HFFc6 (cell line): Measurements from ENCODE around the gene STOML1. TPM values are rescaled to one million over a fixed set of nuclear protein-coding genes. Genes with fewer than 3 reads are reported as not detected.

Experiments
- DNase-seq: peaks from one replicate; pipeline ENCODE4 v3.0.0-alpha.2; 2018
- H3K27ac Mint-ChIP-seq: 2 replicates; pipeline ENCODE4 v1.8.0; 2020; ENCODE audit warnings: mild to moderate bottlenecking, mixed read lengths
- H3K27me3 Mint-ChIP-seq: 2 replicates; pipeline ENCODE4 v1.8.0; 2021; ENCODE audit warnings: mild to moderate bottlenecking, moderate library complexity, mixed read lengths; ENCODE audit not compliant: insufficient read depth
- H3K36me3 Mint-ChIP-seq: 2 replicates; pipeline ENCODE4 v1.8.0; 2021; ENCODE audit warnings: low read depth, mixed read lengths
- H3K4me1 Mint-ChIP-seq: 2 replicates; pipeline ENCODE4 v1.8.0; 2020; ENCODE audit warnings: low read depth, mixed read lengths
- H3K4me3 Mint-ChIP-seq: 2 replicates; pipeline ENCODE4 v1.8.0; 2020; ENCODE audit warnings: mild to moderate bottlenecking, moderate library complexity, mixed read lengths
- H3K9me3 Mint-ChIP-seq: 2 replicates; pipeline ENCODE4 v1.8.0; 2020; ENCODE audit warnings: mild to moderate bottlenecking, mixed read lengths
- CTCF ChIP-seq: fragments of 200-600 bp; sonication (generic); IDR thresholded peaks from 2 replicates; pipeline ENCODE4 v1.5.0; 2021; ENCODE audit warnings: antibody characterized with exemption, mild to moderate bottlenecking
- total RNA-seq, 6 experiments: library from RNA; stranded (reverse); fragmentation: NEBNext Ultra II Directional; extraction: Animal tissue kit (Norgen Biotek cat#: 25700); gene quantifications; 2 replicates in 1 of 6; 3 replicates in 5 of 6; pipeline ENCODE4 v1.2.3, GENCODE V29; 2021

The STOML1 gene
- total RNA-seq, 6 experiments from 2014 or later, result 21.4 to 30.6 (median 24.7) TPM

- H3K4me3 Mint-ChIP-seq, result peak overlapping the region; percentile 25
- no peak for DNase-seq
- peak overlapping the region; percentile 45 for H3K27ac Mint-ChIP-seq
These were observed 19.5 kb upstream of the STOML1 start for GRCh38 chr15:74011610-74012009.

GRCh38 chr15:74010929-74011540 is 18.9 kb upstream of the STOML1 start:
- Mint-ChIP-seq H3K36me3 (peaks cover 24% of the 10 kb centered on the region), H3K9me3 (no peaks in the 10 kb centered on the region), H3K4me1 (peaks cover 25% of the 10 kb centered on the region), H3K27ac (peak overlapping the region; percentile 45; the same call in 1 of the 2 replicates), H3K4me3 (peak overlapping the region; percentile 26; the same call in 1 of the 2 replicates), H3K27me3 (peaks cover 2% of the 10 kb centered on the region; the same call in 1 of the 2 replicates)
- no peak for DNase-seq
- TF ChIP-seq CTCF, result no peak

More at GRCh38 chr15:74011610-74012009, 19.5 kb upstream of the STOML1 start:
- H3K27me3 Mint-ChIP-seq, result peaks cover 2% of the 10 kb centered on the region; the same call in 1 of the 2 replicates
- peaks cover 24% of the 10 kb centered on the region for H3K4me1 Mint-ChIP-seq
- H3K9me3 Mint-ChIP-seq, result no peaks in the 10 kb centered on the region
- TF ChIP-seq CTCF, result no peak
- peaks cover 24% of the 10 kb centered on the region for H3K36me3 Mint-ChIP-seq

- Mint-ChIP-seq H3K4me3 (0 out of 2 replicates have a peak overlapping the region, but pooled peaks have one; percentile 28), H3K9me3 (no peaks in the 10 kb centered on the region), H3K36me3 (peaks cover 29% of the 10 kb centered on the region)
These were observed 16.8 kb upstream of the STOML1 start for GRCh38 chr15:74008901-74009300.

GRCh38 chr15:74007820-74008371 is 15.8 kb upstream of the STOML1 start:
- no peak for TF ChIP-seq CTCF
- H3K36me3 Mint-ChIP-seq, result peaks cover 29% of the 10 kb centered on the region
- DNase-seq, result no peak
- peaks cover 4% of the 10 kb centered on the region for H3K9me3 Mint-ChIP-seq
- H3K4me1 Mint-ChIP-seq, result peaks cover 29% of the 10 kb centered on the region
- no peak overlapping the region; the same call in 1 of the 2 replicates for H3K27ac Mint-ChIP-seq
- no peak overlapping the region for H3K4me3 Mint-ChIP-seq
- no peaks in the 10 kb centered on the region for H3K27me3 Mint-ChIP-seq

More at GRCh38 chr15:74008901-74009300, 16.8 kb upstream of the STOML1 start:
- Mint-ChIP-seq H3K27me3 (no peaks in the 10 kb centered on the region), H3K27ac (no peak overlapping the region), H3K4me1 (peaks cover 29% of the 10 kb centered on the region)
- DNase-seq, result no peak
- TF ChIP-seq CTCF, result no peak

GRCh38 chr15:74006774-74007639 is 14.9 kb upstream of the STOML1 start:
- Mint-ChIP-seq H3K36me3 (peaks cover 25% of the 10 kb centered on the region), H3K9me3 (peaks cover 4% of the 10 kb centered on the region), H3K27me3 (no peaks in the 10 kb centered on the region), H3K4me3 (no peak overlapping the region), H3K27ac (no peak overlapping the region), H3K4me1 (peaks cover 29% of the 10 kb centered on the region)
- TF ChIP-seq CTCF, result no peak
- no peak for DNase-seq
